A673 (cell line): ENCODE data around the gene ANKMY1.

Source experiments
- EZH2 ChIP-seq: fragments of 200-600 bp; sonication (generic); IDR thresholded peaks from 2 replicates; pipeline ENCODE4 v1.6.1; 2017; ENCODE audit warnings: borderline replicate concordance, low read depth, mild to moderate bottlenecking, mixed read lengths, antibody characterized with exemption, low read length; ENCODE audit not compliant: poor library complexity, severe bottlenecking
- TF ChIP-seq, protein P1 (sequence below): fragments of 300-800, 200-600 bp; sonication (generic); conservative IDR thresholded peaks from 2 replicates; pipeline ENCODE4 v1.5.1; 2017; ENCODE audit warnings: low read depth, mild to moderate bottlenecking, antibody characterized with exemption, low read length, moderate library complexity, mixed read lengths

DNA sequence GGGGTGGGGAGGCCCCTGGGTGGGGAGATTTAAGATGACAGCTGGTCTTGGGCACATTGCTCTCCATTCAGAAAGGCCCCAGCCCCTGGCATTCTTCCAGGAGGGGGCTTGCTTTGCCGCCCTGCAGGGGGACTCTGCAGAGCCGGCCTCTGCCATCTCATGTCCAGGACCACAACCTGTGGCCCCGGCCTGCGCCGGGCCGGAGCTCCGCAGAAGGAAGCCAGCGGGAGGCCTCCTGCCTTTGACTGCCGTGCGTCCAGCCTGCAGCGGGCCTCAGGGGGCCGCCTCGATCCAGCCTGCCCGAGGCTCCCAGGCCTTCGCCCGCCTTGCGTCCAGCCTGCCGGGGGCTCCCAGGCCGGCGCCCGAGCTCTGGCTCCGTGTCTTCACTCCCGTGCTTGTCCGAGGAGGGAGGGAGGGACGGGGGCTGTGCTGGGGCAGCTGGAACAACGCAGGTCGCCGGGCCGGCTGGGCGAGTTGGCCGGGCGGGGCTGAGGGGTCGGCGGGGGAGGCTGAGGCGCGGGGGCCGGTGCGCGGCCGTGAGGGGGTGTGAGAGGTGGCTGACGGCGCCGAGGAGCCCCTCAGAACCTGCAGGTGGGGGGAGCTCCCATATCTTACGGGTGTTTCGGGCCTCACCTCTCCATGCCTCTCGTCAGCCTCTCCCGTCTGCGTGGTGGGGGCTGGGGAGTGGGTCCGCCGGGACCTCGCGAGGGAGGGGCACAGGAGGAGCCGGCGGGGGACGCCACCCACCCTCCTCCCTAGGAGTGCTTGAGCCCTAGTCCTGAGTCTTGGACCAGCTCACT is 101.9 kb downstream of the ANKMY1 start:
- TF ChIP-seq, protein P1, sequence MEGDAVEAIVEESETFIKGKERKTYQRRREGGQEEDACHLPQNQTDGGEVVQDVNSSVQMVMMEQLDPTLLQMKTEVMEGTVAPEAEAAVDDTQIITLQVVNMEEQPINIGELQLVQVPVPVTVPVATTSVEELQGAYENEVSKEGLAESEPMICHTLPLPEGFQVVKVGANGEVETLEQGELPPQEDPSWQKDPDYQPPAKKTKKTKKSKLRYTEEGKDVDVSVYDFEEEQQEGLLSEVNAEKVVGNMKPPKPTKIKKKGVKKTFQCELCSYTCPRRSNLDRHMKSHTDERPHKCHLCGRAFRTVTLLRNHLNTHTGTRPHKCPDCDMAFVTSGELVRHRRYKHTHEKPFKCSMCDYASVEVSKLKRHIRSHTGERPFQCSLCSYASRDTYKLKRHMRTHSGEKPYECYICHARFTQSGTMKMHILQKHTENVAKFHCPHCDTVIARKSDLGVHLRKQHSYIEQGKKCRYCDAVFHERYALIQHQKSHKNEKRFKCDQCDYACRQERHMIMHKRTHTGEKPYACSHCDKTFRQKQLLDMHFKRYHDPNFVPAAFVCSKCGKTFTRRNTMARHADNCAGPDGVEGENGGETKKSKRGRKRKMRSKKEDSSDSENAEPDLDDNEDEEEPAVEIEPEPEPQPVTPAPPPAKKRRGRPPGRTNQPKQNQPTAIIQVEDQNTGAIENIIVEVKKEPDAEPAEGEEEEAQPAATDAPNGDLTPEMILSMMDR, result no peak
- no peak for TF ChIP-seq EZH2
